Stimulated activated memory B cell treated with anti-CD40 and anti-IgM and Interleukin-4, amounts not matched to agents 10 μg/mL and 1 μg/mL and 100 μg/mL, for 72 hours (primary cell): ENCODE measurements around the gene INHBC.
A peak's percentile ranks its signal among the peaks of the same experiment; 100 is the strongest.

Experiments used
- ATAC-seq: fragments of 150-1000 bp; cut with Tn5 transposase; 2 replicates; pipeline ENCODE4 v1.10.0; 2021
- H3K27ac Mint-ChIP-seq: one replicate; pipeline ENCODE4 v1.8.0; 2022; ENCODE audit warnings: mild to moderate bottlenecking, mixed read lengths
- H3K27me3 Mint-ChIP-seq: one replicate; pipeline ENCODE4 v1.8.0; 2022; ENCODE audit warnings: mixed read lengths
- H3K36me3 Mint-ChIP-seq: one replicate; pipeline ENCODE4 v1.8.0; 2022; ENCODE audit warnings: mixed read lengths
- H3K4me1 Mint-ChIP-seq: one replicate; pipeline ENCODE4 v1.8.0; 2022; ENCODE audit warnings: mixed read lengths
- H3K4me3 Mint-ChIP-seq: one replicate; pipeline ENCODE4 v1.8.0; 2022; ENCODE audit warnings: mild to moderate bottlenecking, moderate library complexity, mixed read lengths
- H3K9me3 Mint-ChIP-seq: one replicate; pipeline ENCODE4 v1.8.0; 2022; ENCODE audit warnings: mixed read lengths

The INHBC gene

GRCh38 chr12:57456145-57456700 is 21.6 kb downstream of the INHBC start:
- H3K9me3 Mint-ChIP-seq, result no peaks in the 10 kb centered on the region
- no peaks in the 10 kb centered on the region for H3K27me3 Mint-ChIP-seq
- H3K27ac Mint-ChIP-seq, result peak overlapping the region; percentile 82
- H3K4me3 Mint-ChIP-seq, result peak overlapping the region; percentile 86
- peaks cover 56% of the 10 kb centered on the region for H3K4me1 Mint-ChIP-seq
- no peaks in the 10 kb centered on the region for H3K36me3 Mint-ChIP-seq
- peak; percentile 55 for ATAC-seq

GRCh38 chr12:57456737-57457490 is 22.3 kb downstream of the INHBC start:
- no peak for ATAC-seq
- no peaks in the 10 kb centered on the region for H3K36me3 Mint-ChIP-seq
- no peaks in the 10 kb centered on the region for H3K9me3 Mint-ChIP-seq
- no peak overlapping the region for H3K27ac Mint-ChIP-seq
- no peak overlapping the region for H3K4me3 Mint-ChIP-seq
- peaks cover 61% of the 10 kb centered on the region for H3K4me1 Mint-ChIP-seq
- H3K27me3 Mint-ChIP-seq, result no peaks in the 10 kb centered on the region

- H3K4me1 Mint-ChIP-seq, result peaks cover 70% of the 10 kb centered on the region
- H3K36me3 Mint-ChIP-seq, result no peaks in the 10 kb centered on the region
- no peaks in the 10 kb centered on the region for H3K27me3 Mint-ChIP-seq
- peak overlapping the region; percentile 97 for H3K4me3 Mint-ChIP-seq
- peak overlapping the region; percentile 90 for H3K27ac Mint-ChIP-seq
- ATAC-seq, result no peak
- H3K9me3 Mint-ChIP-seq, result no peaks in the 10 kb centered on the region
These were observed 24.1 kb downstream of the INHBC start for GRCh38 chr12:57458665-57459054.

- Mint-ChIP-seq H3K4me3 (peak overlapping the region; percentile 97), H3K27me3 (no peaks in the 10 kb centered on the region), H3K27ac (peak overlapping the region; percentile 90), H3K36me3 (no peaks in the 10 kb centered on the region), H3K9me3 (no peaks in the 10 kb centered on the region), H3K4me1 (peaks cover 76% of the 10 kb centered on the region)
- peak; percentile 82 for ATAC-seq
These were observed 24.6 kb downstream of the INHBC start for GRCh38 chr12:57459055-57459749.

- Mint-ChIP-seq H3K36me3 (no peaks in the 10 kb centered on the region), H3K9me3 (no peaks in the 10 kb centered on the region), H3K27me3 (no peaks in the 10 kb centered on the region), H3K4me3 (peak within 1 kb of the TSS; percentile 97), H3K27ac (peak within 1 kb of the TSS; percentile 90), H3K4me1 (peaks cover 77% of the 10 kb centered on the region)
- peak; percentile 35 for ATAC-seq
These were observed 25.3 kb downstream of the INHBC start, which contains the start of gene GLI1 for GRCh38 chr12:57459750-57460467. Gene GLI1, plus strand, starts transcription at chr12:57459785. Its CDS starts 3,907 bp downstream, at chr12:57463692.

- no peak for ATAC-seq
- Mint-ChIP-seq H3K9me3 (no peaks in the 10 kb centered on the region), H3K4me1 (peaks cover 76% of the 10 kb centered on the region), H3K36me3 (no peaks in the 10 kb centered on the region), H3K4me3 (peak overlapping the region; percentile 78), H3K27me3 (no peaks in the 10 kb centered on the region), H3K27ac (peak overlapping the region; percentile 90)
These were observed 25.8 kb downstream of the INHBC start for GRCh38 chr12:57460468-57460784.

- Mint-ChIP-seq H3K27ac (peak overlapping the region; percentile 90), H3K27me3 (no peaks in the 10 kb centered on the region), H3K36me3 (no peaks in the 10 kb centered on the region), H3K4me1 (peaks cover 72% of the 10 kb centered on the region), H3K4me3 (peak overlapping the region; percentile 79), H3K9me3 (no peaks in the 10 kb centered on the region)
- no peak for ATAC-seq
These were observed 26.3 kb downstream of the INHBC start for GRCh38 chr12:57460841-57461275.

- peaks cover 66% of the 10 kb centered on the region for H3K4me1 Mint-ChIP-seq
- H3K9me3 Mint-ChIP-seq, result no peaks in the 10 kb centered on the region
- ATAC-seq, result no peak
- H3K27me3 Mint-ChIP-seq, result no peaks in the 10 kb centered on the region
- H3K27ac Mint-ChIP-seq, result peak overlapping the region; percentile 90
- H3K4me3 Mint-ChIP-seq, result peak overlapping the region; percentile 79
- H3K36me3 Mint-ChIP-seq, result no peaks in the 10 kb centered on the region
These were observed 26.8 kb downstream of the INHBC start for GRCh38 chr12:57461276-57461916.

GRCh38 chr12:57461917-57462250 is 27.3 kb downstream of the INHBC start:
- Mint-ChIP-seq H3K36me3 (no peaks in the 10 kb centered on the region), H3K27me3 (no peaks in the 10 kb centered on the region), H3K9me3 (no peaks in the 10 kb centered on the region), H3K4me1 (peaks cover 61% of the 10 kb centered on the region), H3K27ac (peak overlapping the region; percentile 90), H3K4me3 (peak overlapping the region; percentile 79)
- ATAC-seq, result no peak

- peak overlapping the region; percentile 90 for H3K27ac Mint-ChIP-seq
- peaks cover 65% of the 10 kb centered on the region for H3K4me1 Mint-ChIP-seq
- H3K9me3 Mint-ChIP-seq, result no peaks in the 10 kb centered on the region
- peak; percentile 81 for ATAC-seq
- H3K36me3 Mint-ChIP-seq, result peaks cover 5% of the 10 kb centered on the region
- H3K27me3 Mint-ChIP-seq, result no peaks in the 10 kb centered on the region
- peak overlapping the region; percentile 79 for H3K4me3 Mint-ChIP-seq
These were observed 27.8 kb downstream of the INHBC start for GRCh38 chr12:57462251-57462911.

- Mint-ChIP-seq H3K27me3 (no peaks in the 10 kb centered on the region), H3K9me3 (peaks cover 2% of the 10 kb centered on the region), H3K4me1 (peaks cover 69% of the 10 kb centered on the region), H3K36me3 (peaks cover 10% of the 10 kb centered on the region), H3K4me3 (peak overlapping the region; percentile 79), H3K27ac (peak overlapping the region; percentile 90)
- ATAC-seq, result no peak
These were observed 28.3 kb downstream of the INHBC start for GRCh38 chr12:57462912-57463253.

GRCh38 chr12:57464569-57464968 is 30.0 kb downstream of the INHBC start:
- H3K4me1 Mint-ChIP-seq, result peaks cover 60% of the 10 kb centered on the region
- H3K36me3 Mint-ChIP-seq, result peaks cover 23% of the 10 kb centered on the region
- H3K4me3 Mint-ChIP-seq, result no peak overlapping the region
- no peak overlapping the region for H3K27ac Mint-ChIP-seq
- H3K27me3 Mint-ChIP-seq, result no peaks in the 10 kb centered on the region
- no peak for ATAC-seq
- H3K9me3 Mint-ChIP-seq, result peaks cover 2% of the 10 kb centered on the region

GRCh38 chr12:57465030-57465746 is 30.6 kb downstream of the INHBC start:
- no peaks in the 10 kb centered on the region for H3K27me3 Mint-ChIP-seq
- peaks cover 2% of the 10 kb centered on the region for H3K9me3 Mint-ChIP-seq
- no peak overlapping the region for H3K27ac Mint-ChIP-seq
- H3K4me3 Mint-ChIP-seq, result no peak overlapping the region
- ATAC-seq, result no peak
- H3K4me1 Mint-ChIP-seq, result peaks cover 54% of the 10 kb centered on the region
- peaks cover 23% of the 10 kb centered on the region for H3K36me3 Mint-ChIP-seq
